K562 (cell line): Measurements from ENCODE around the gene RTL10. TPM values are rescaled to one million over a fixed set of nuclear protein-coding genes. Genes with fewer than 3 reads are reported as not detected.

Experiments used
- ATAC-seq: fragments of 200-7000 bp; cut with Tn5 transposase; 3 replicates; pipeline ENCODE4 v1.9.1; 2020; ENCODE audit warnings: moderate library complexity
- BruUV-seq: library from RNA; stranded (reverse); fragments of 400-500 nt; replicated peaks from 2 replicates; lab custom pipeline; 2021; lab: Mats Ljungman, UMichigan
- CTCF ChIA-PET: fragments of 300-600 bp; formaldehyde crosslinking; extraction: SDS; loops from one replicate; lab custom pipeline; 2021; ENCODE audit warnings: low intra/inter-chr PET ratio; lab: Yijun Ruan, JAX
- POLR2A ChIA-PET: fragments of 300-600, 350-650 bp; sonication (Branson Sonifier 250); formaldehyde crosslinking; extraction: SDS; loops from one replicate; lab custom pipeline; 2021; ENCODE audit warnings: antibody characterized with exemption, inconsistent platforms; lab: Yijun Ruan, JAX
- DNase-seq, 4 experiments: peaks; one replicate each; pipeline versions ENCODE4 v3.0.0 to v3.0.0-alpha.2; 2011 to 2018; ENCODE audit warnings: low spot score in 3 of 4, mixed read lengths in 3 of 4; ENCODE audit errors: extremely low read depth in 1 of 4
- FAIRE-seq: peaks from 2 replicates; lab custom pipeline; 2011; peaks lifted over from hg19 to GRCh38; lab: Jason Lieb, UNC
- H2AFZ ChIP-seq: 2 replicates; pipeline ENCODE4 v1.6.0; 2011; ENCODE audit warnings: low read depth, low read length, control low read depth, inconsistent platforms
- H3K27ac ChIP-seq: fragments of 200-600 bp; 3 replicates; pipeline ENCODE4 v1.8.0; 2011; ENCODE audit warnings: low read depth, mild to moderate bottlenecking, control low read depth, inconsistent platforms, low read length, moderate library complexity, mixed read lengths; ENCODE audit errors: extremely low read depth
- H3K27me3 ChIP-seq, 2 experiments: fragments of 300-600 bp in 1 of 2; 2 replicates in 1 of 2; 3 replicates in 1 of 2; pipeline versions ENCODE4 v1.6.0 to v1.8.0; 2011; ENCODE audit warnings: inconsistent platforms in 2 of 2, low read length in 2 of 2, mild to moderate bottlenecking in 1 of 2, mixed read lengths in 1 of 2, moderate library complexity in 1 of 2; ENCODE audit not compliant: control insufficient read depth in 2 of 2, insufficient read depth in 2 of 2
- H3K36me3 ChIP-seq: fragments of 300-600 bp; 3 replicates; pipeline ENCODE4 v1.8.0; 2011; ENCODE audit warnings: mild to moderate bottlenecking, low read length, inconsistent platforms; ENCODE audit not compliant: control insufficient read depth, insufficient read depth
- H3K4me1 ChIP-seq, 2 experiments: fragments of 200-600 bp in 1 of 2; replicated peaks in 1 of 2; 2 replicates in 1 of 2; 3 replicates in 1 of 2; pipeline versions ENCODE4 v1.5.1 to v1.8.0; 2011; ENCODE audit warnings: inconsistent platforms in 2 of 2, low read length in 2 of 2, mild to moderate bottlenecking in 1 of 2, mixed read lengths in 1 of 2, moderate library complexity in 1 of 2; ENCODE audit not compliant: control insufficient read depth in 2 of 2, insufficient read depth in 2 of 2
- H3K4me2 ChIP-seq: 2 replicates; pipeline ENCODE4 v1.6.1; 2011; ENCODE audit warnings: low read length, control low read depth, inconsistent platforms, mixed read lengths; ENCODE audit not compliant: insufficient read depth
- H3K4me3 ChIP-seq: fragments of 200-600 bp; sonication (generic), shearing (Covaris generic); 2 replicates; pipeline ENCODE4 v1.5.1; 2016; ENCODE audit warnings: control low read depth, inconsistent platforms
- H3K79me2 ChIP-seq: fragments of 200-600 bp; 3 replicates; pipeline ENCODE4 v1.8.0; 2011; ENCODE audit warnings: low read length, inconsistent platforms; ENCODE audit not compliant: control insufficient read depth, insufficient read depth
- H3K9ac ChIP-seq, 2 experiments: 2 replicates each; pipeline versions ENCODE4 v1.6.0 to v1.6.1; 2011; ENCODE audit warnings: low read depth in 2 of 2, low read length in 2 of 2, control low read depth in 1 of 2, inconsistent platforms in 1 of 2, mild to moderate bottlenecking in 1 of 2, mixed read lengths in 1 of 2; ENCODE audit not compliant: insufficient read depth in 1 of 2
- H3K9me1 ChIP-seq: one replicate; pipeline ENCODE4 v1.6.0; 2011; ENCODE audit warnings: inconsistent platforms, mild to moderate bottlenecking, low read length, moderate library complexity; ENCODE audit not compliant: control insufficient read depth, insufficient read depth
- H3K9me3 ChIP-seq: replicated peaks from 2 replicates; pipeline ENCODE4 v1.5.1; 2011; ENCODE audit warnings: low read depth, low read length, inconsistent platforms; ENCODE audit not compliant: control insufficient read depth, insufficient read depth
- H4K20me1 ChIP-seq: replicated peaks from 2 replicates; pipeline ENCODE4 v1.6.1; 2011; ENCODE audit warnings: low read length, inconsistent platforms, mixed read lengths; ENCODE audit not compliant: control insufficient read depth, insufficient read depth
- FOSL1 ChIP-seq: fragments of 200-800 bp; sonication (Bioruptor generic); conservative IDR thresholded peaks from 2 replicates; pipeline ENCODE4 v1.6.1; 2016; ENCODE audit warnings: missing genetic modification characterization, missing compliant biosample characterization
- HMG20B ChIP-seq: fragments of 250-450 bp; sonication (Bioruptor Pico); IDR thresholded peaks from 2 replicates; pipeline ENCODE4 v1.5.0; 2021; ENCODE audit warnings: mild to moderate bottlenecking
- SNRNP70 ChIP-seq: fragments of 200-400 bp; formaldehyde crosslinking; optimal IDR thresholded peaks from 2 replicates; pipeline ENCODE3; 2017; ENCODE audit warnings: low read depth, low read length
- TAL1 ChIP-seq: fragments of 450-650 bp; IDR thresholded peaks from 2 replicates; pipeline ENCODE4 v1.6.1; 2016; ENCODE audit warnings: mild to moderate bottlenecking
- ZNF224 ChIP-seq: sonication (generic); formaldehyde crosslinking; IDR thresholded peaks from 2 replicates; pipeline ENCODE4 v1.8.0; 2022; ENCODE audit warnings: mild to moderate bottlenecking, missing genetic modification reagents
- WGBS: fragments of 100-300 bp; shearing (Covaris generic); methylation state at CpG from one replicate; pipeline ENCODE4 v1.1.6; 2016; ENCODE audit warnings: low coverage, mixed read lengths; ENCODE audit not compliant: insufficient coverage; ENCODE audit errors: missing lambda C conversion rate; 5-methylcytosine and 5-hydroxymethylcytosine counted together
- in situ Hi-C: fragments of 300-500 bp; cut with MboI; formaldehyde crosslinking; loops from 4 replicates; pipeline ENCODE4 v1.15.0; 2018; ENCODE audit warnings: inconsistent platforms, mixed read lengths
- intact Hi-C: fragments of 100-400 bp; cut with micrococcal nuclease; formaldehyde crosslinking; loops from 2 replicates; pipeline ENCODE4 v1.14.2; 2022
- polyA plus RNA-seq, 8 experiments: library from polyadenylated mRNA; depleted of rRNA in 4 of 8; stranded (reverse) in 5 of 8; unstranded in 3 of 8; fragments of >200 nt; fragmentation: Nextera tagmentation in 2 of 8; fragmentation: Illumina TruSeq in 1 of 8; extraction: Ambion mirVana in 2 of 8; extraction: Trizol in 1 of 8; gene quantifications; 2 replicates each; pipeline versions ENCODE4 v1.2.1 to v1.2.3, GENCODE V29; 2011 to 2014; ENCODE audit warnings: inconsistent platforms in 1 of 8, missing spikeins in 1 of 8
- total RNA-seq, 7 experiments: library from RNA; depleted of rRNA in 6 of 7; stranded (reverse); fragments of >200 nt in 6 of 7; fragmentation: Illumina TruSeq in 2 of 7; extraction: Trizol in 2 of 7; gene quantifications; 2 replicates each; pipeline versions ENCODE4 v1.2.1 to v1.2.3, GENCODE V29; 2011 to 2021; ENCODE audit warnings: low replicate concordance in 1 of 7
- TF ChIP-seq, protein P1 (sequence below): fragments of 450-650 bp; formaldehyde crosslinking; conservative IDR thresholded peaks from 2 replicates; pipeline ENCODE4 v1.4.0; 2022; ENCODE audit warnings: mild to moderate bottlenecking, missing genetic modification characterization
- TF ChIP-seq, protein P2 (sequence below): fragments of 250-450 bp; sonication (Bioruptor Pico); IDR thresholded peaks from 2 replicates; pipeline ENCODE4 v1.5.0; 2020; ENCODE audit warnings: mild to moderate bottlenecking
- TF ChIP-seq, protein P3 (sequence below), 2 experiments: fragments of 450-650 bp in 1 of 2; sonication (generic) in 1 of 2; formaldehyde crosslinking in 1 of 2; IDR thresholded peaks in 1 of 2; conservative IDR thresholded peaks in 1 of 2; 2 replicates each; pipeline versions ENCODE4 v1.6.1 to v1.8.1; 2016 to 2023; ENCODE audit warnings: mild to moderate bottlenecking in 2 of 2, moderate library complexity in 2 of 2, inconsistent platforms in 1 of 2, missing genetic modification reagents in 1 of 2
- TF ChIP-seq, protein P4 (sequence below): fragments of 200-400 bp; formaldehyde crosslinking; IDR thresholded peaks from 2 replicates; pipeline ENCODE4 v1.6.1; 2017; ENCODE audit warnings: mild to moderate bottlenecking, low read depth, low read length, moderate library complexity

The RTL10 gene
- total and polyA plus RNA-seq, 9 of the 15 experiments (the other 6 are each of a cell fraction or from before 2014, with no cell fraction given): 19.8 to 75.5 (median 32.5) TPM

DNA sequence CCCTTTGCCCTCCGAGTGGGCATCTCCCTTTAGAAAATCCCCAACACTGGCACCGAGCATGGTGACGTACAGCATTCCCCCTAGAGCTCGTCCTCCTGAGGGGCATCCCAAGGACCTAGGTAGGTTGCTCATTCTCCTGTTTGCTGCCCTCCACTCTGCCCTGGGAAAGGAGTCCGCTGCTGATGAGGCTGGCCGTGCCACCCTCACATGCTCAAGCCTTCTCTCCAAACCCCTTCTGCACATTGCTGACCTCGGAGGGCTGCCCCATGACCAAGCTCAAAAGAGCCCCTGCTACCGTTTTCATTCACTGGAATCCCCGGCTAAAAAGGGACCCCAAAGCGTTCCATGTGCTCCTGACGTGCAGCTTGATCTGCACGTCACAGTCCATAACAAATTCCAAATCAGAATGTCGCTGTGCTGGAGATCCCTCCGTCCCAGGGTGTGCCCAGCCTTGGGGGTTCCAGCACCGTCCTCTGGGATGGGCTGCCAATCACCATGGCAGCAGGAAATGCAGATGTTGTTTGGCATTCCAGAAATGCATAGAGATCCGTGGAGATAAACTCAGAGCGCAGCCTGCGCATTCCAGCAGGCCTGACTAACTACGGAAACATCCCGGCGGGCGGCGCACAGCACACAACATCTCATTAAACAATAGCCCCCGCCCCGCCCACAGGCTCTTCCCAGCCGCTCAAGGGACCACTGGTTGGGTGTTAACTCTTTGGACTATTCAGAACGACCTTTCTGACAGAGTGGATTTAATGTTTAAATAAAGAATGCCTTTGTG, 26.3 kb upstream of the RTL10 start:
- DNase-seq: peak in 3 of 4 experiments; percentile 68 to 90 (median 87)
- WGBS: 24% methylated on average over 27 of the region's 27 CpGs
- peak; percentile 49 for FAIRE-seq
- Histone ChIP-seq H2AFZ (no peak overlapping the region), H3K9ac (peak overlapping the region in 1 of 2 experiments; percentile 12; a peak in 1 of 4 replicates), H3K4me2 (no peak overlapping the region), H3K9me1 (no peaks in the 10 kb centered on the region), H3K79me2 (no peaks in the 10 kb centered on the region), H3K27me3 (peaks cover 0 to 9% of the 10 kb centered on the region in 2 experiments; a peak in 1 of 5 replicates), H3K27ac (no peak overlapping the region), H4K20me1 (peaks cover 34% of the 10 kb centered on the region), H3K4me3 (no peak overlapping the region), H3K4me1 (peaks cover 8 to 77% of the 10 kb centered on the region in 2 experiments), H3K9me3 (no peaks in the 10 kb centered on the region), H3K36me3 (no peaks in the 10 kb centered on the region)
- peak; percentile 27; the same call in 2 of the 3 replicates for ATAC-seq
- in situ Hi-C loops: no loop called here
- intact Hi-C loops: no loop called here
- ChIA-PET CTCF (no interaction called here), POLR2A (interaction anchor here (0.8 to 4.0 kb wide), 9 partner anchors 9 to 587 kb away, joined by 3 to 21 read pairs (median 4); no protein-coding TSS in a partner anchor)
- BruUV-seq: no TSS peak
- TF ChIP-seq, protein P1, sequence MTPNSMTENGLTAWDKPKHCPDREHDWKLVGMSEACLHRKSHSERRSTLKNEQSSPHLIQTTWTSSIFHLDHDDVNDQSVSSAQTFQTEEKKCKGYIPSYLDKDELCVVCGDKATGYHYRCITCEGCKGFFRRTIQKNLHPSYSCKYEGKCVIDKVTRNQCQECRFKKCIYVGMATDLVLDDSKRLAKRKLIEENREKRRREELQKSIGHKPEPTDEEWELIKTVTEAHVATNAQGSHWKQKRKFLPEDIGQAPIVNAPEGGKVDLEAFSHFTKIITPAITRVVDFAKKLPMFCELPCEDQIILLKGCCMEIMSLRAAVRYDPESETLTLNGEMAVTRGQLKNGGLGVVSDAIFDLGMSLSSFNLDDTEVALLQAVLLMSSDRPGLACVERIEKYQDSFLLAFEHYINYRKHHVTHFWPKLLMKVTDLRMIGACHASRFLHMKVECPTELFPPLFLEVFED (CRISPR knock-in tag): 0 out of 2 replicates have a peak, but pooled peaks have one; percentile 17
- no peak for TF ChIP-seq TAL1
- TF ChIP-seq SNRNP70: peak; percentile 16
- TF ChIP-seq, protein P2, sequence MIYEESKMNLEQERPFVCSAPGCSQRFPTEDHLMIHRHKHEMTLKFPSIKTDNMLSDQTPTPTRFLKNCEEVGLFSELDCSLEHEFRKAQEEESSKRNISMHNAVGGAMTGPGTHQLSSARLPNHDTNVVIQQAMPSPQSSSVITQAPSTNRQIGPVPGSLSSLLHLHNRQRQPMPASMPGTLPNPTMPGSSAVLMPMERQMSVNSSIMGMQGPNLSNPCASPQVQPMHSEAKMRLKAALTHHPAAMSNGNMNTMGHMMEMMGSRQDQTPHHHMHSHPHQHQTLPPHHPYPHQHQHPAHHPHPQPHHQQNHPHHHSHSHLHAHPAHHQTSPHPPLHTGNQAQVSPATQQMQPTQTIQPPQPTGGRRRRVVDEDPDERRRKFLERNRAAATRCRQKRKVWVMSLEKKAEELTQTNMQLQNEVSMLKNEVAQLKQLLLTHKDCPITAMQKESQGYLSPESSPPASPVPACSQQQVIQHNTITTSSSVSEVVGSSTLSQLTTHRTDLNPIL: no peak
- TF ChIP-seq, protein P3, sequence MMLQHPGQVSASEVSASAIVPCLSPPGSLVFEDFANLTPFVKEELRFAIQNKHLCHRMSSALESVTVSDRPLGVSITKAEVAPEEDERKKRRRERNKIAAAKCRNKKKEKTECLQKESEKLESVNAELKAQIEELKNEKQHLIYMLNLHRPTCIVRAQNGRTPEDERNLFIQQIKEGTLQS (IDR thresholded peaks at IDR 0.05): no peak
- TF ChIP-seq, protein P3 (CRISPR knock-in tag; conservative IDR thresholded peaks at IDR 0.05): peak; percentile 72; the same call in 1 of the 2 replicates
- TF ChIP-seq FOSL1: peak; percentile 60
- TF ChIP-seq, protein P4, sequence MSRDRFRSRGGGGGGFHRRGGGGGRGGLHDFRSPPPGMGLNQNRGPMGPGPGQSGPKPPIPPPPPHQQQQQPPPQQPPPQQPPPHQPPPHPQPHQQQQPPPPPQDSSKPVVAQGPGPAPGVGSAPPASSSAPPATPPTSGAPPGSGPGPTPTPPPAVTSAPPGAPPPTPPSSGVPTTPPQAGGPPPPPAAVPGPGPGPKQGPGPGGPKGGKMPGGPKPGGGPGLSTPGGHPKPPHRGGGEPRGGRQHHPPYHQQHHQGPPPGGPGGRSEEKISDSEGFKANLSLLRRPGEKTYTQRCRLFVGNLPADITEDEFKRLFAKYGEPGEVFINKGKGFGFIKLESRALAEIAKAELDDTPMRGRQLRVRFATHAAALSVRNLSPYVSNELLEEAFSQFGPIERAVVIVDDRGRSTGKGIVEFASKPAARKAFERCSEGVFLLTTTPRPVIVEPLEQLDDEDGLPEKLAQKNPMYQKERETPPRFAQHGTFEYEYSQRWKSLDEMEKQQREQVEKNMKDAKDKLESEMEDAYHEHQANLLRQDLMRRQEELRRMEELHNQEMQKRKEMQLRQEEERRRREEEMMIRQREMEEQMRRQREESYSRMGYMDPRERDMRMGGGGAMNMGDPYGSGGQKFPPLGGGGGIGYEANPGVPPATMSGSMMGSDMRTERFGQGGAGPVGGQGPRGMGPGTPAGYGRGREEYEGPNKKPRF: no peak
- TF ChIP-seq HMG20B (CRISPR knock-in tag): no peak
- no peak for TF ChIP-seq ZNF224 (CRISPR knock-in tag)
